D341Med (cell line): ENCODE measurements around the gene MAGEC2.

ENCODE experiments used
- DNase-seq: peaks from one replicate; pipeline ENCODE4 v3.0.0; 2012; ENCODE audit warnings: low spot score

The MAGEC2 gene, protein sequence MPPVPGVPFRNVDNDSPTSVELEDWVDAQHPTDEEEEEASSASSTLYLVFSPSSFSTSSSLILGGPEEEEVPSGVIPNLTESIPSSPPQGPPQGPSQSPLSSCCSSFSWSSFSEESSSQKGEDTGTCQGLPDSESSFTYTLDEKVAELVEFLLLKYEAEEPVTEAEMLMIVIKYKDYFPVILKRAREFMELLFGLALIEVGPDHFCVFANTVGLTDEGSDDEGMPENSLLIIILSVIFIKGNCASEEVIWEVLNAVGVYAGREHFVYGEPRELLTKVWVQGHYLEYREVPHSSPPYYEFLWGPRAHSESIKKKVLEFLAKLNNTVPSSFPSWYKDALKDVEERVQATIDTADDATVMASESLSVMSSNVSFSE

DNA sequence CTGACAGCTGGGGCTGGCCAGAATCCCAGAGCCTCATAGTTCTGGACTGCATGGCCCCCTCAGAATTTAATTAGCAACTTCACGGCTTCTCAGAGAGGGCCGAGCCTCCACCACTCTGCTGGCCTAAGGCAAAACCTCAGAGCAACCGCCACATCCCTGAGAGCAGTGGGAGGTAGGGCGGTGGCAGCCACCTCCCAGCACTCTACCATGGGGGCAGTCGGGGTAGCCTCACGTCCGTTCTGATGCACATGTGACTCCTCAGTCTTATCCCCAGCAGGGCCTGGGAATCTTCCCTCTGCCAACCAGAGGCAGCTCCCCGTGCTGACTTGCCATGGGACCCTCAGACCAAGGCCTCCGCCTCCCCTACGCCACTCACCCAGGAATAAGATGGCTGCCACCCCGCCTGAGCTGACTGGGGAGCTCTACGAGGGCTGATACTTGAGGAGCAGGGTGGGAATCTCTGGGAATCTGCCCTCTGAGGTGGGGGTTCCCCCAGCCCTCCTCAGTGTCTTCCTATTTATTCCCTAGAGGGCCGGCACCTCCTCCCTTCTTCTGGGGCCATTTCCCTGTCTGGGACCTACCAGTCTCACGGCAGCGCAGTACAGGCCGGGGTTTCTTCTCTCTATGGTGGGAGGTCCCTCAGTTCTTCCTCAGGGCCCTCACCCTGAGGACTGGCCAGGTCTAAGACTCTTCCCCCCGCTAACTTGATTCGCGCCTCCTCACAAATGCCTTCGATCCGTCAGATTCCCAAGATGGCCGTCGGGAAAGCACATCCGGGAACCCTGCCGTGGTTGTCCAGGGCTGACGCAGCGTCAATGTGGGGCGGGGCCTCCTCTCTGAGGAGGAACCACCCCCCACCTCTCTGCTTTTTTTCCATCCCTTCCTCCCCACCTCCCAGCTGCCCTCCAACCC is at the start of gene MAGEC2:
Gene MAGEC2, minus strand, starts transcription at position 769 of the 912 bp plus-strand sequence. CDS start 1,303 bp downstream, outside the sequence.
- no peak for DNase-seq

DNA sequence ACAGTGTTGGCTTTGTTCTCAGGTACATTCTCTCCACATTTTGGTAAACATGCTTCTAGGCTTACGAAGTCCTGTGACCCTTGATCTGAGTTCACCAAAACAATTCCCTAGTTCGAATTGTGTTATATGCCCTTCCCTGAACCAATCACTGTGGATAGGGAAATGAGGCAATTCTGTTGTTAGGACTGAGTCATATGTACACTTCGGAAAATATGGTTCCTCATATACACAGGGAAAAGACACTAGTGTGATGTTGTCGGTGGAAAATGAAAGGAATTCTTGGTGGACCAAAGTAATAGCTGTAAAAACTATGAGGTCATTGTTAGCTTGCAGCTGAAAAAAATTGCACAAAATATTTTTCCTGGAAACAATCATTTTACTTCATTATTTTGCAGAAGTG is 46.6 kb upstream of the MAGEC2 start:
- no peak for DNase-seq

DNA sequence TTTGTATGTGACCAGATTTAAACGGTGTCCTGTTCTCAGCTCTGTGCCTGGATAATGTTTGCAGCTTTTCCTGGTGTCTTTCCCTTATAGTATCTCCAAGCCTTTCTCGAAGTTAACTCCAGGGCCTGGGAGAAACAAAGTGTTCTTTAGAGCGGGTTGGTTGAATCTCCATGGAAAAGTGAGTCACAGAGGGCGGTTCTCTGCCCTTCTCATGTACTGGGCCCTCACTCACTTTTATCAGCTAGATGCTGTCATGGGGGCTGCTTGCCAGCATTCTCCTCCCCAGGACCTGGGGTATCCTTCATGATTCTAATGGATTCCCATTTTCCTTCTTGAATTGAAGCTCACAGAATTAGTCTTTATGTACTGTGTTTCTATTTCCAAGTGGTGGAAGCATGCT is 46.1 kb upstream of the MAGEC2 start:
- no peak for DNase-seq

DNA sequence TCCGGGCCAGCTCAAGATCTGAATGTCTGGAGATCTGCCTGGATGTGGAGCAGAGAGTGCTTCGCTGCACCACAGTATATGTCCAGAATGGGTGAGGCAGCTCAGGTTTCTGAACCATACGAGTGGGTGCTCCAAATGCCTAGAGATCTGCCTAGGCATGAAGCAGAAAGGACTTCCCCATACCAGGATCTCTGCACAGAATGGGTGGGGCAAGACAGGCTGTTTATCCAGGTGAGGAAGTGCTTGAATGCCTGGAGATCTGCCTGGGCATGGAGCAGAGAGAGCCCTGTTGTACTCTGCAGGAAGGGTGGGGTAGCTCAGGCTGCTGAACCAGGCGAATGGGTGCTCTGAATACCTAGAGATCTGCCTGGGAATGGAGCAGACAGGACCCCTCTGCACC is 45.4 kb upstream of the MAGEC2 start:
- no peak for DNase-seq

DNA sequence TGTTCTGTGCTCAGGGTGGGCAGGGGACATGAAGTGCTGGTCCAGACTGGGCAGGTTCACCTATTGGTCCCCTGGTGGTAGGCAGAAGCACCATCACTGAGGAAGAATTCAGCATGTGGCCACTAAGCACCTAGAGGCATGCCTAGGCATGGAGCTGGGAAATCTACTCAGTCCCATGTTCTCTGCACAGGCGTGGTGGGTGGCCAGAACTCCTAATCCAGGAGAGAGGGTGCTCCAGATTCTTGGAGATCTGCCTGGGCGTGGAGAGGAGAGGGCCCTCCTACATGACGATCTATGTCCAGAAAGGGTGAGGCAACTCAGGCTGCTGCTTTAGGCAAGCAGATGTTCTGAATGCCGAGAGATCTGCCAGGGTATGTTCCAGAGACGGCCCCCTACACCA is 44.6 kb upstream of the MAGEC2 start:
- DNase-seq: no peak

DNA sequence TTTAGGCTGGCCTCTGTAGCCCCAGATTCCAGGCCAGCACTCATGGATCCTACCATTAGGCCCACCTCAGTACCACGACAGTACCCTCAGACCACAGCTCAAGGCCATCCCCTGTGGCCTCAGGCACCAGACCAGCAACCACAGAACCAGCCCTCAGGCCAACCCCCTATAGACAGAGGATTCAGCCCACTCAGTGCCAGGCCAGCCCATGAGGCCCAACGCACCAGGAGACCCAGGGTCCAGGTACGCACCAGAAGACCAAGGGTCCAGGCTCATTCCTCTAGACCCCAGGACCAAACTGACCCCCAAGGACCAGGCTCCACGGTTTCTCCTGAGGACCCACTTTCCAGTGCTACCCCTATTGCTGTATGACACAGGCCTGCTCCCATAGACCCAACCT is 39.5 kb upstream of the MAGEC2 start:
- no peak for DNase-seq

DNA sequence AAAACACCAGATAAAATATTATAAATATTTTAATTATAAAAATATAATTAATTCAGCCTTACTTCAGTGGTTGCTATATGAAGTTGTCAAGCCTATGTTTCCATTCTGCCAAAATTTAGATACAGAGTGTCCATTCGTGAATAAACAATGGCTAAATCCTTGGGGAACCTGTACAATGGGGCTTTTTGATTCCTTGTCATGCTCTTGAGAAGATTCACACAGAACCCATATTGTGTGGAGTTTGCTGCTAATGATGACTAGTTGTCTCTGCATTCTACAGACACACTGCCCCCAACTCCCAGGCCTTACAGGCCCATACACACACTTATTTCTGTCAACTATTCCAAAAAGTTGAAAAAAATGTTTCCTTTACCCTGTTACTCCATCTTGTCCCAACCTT is 33.4 kb upstream of the MAGEC2 start:
- no peak for DNase-seq

DNA sequence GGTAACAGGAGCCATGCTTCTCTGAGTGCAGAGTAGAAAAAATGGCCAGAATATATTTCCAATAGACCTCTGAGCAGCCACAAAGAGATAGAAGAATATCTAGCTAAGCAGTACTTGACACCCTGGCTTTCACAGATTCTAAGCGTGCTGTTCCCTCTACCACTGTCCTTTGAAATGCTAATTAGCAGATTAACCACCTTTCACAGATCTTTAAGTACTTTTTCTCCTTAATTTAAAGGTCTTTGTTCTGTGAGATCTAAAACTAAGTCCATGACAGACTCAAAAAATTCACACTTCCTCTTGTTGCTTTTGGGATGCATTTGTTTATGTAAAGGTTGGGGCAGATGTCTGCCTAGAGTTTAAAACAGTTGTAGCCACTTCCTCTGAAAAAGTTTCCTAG is 28.3 kb upstream of the MAGEC2 start:
- DNase-seq: no peak

DNA sequence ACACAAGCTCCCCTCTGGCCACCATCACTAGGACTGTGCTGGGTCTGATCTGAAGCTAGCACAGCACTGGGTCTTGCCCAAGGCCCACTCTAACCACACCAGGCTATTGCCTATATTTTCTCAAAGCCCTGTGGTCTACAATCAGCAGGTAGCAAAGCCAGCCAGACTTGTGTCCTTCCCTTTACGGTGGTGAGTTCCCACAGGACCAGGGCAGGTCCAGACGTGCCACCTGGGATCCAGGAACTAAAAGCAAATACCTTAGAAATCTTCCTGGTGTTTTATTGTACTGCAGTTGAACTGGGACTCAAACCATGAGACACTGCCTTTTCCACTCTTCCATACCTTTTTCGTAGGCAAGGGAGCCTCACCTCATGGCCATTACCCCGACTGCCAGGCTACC is 9.0 kb upstream of the MAGEC2 start:
- no peak for DNase-seq

DNA sequence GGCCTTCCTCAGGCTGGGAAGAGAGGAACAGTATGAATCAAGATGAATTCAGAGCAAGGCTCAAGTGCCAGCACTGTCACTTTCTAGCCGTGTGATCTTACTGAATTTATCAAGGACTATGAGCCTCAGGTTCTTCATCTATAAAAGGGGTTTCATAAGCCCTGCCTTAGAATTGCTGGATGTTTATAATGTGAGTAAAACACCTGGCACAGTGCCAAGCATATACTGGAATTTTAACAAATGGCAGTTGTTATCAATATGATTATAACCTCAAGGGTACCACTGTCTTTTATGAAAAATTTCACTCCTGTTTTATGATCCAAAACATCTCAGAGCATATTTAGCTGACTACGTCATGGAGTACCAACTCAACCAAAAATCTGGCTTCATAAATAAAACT is 4.0 kb downstream of the MAGEC2 start:
- no peak for DNase-seq

DNA sequence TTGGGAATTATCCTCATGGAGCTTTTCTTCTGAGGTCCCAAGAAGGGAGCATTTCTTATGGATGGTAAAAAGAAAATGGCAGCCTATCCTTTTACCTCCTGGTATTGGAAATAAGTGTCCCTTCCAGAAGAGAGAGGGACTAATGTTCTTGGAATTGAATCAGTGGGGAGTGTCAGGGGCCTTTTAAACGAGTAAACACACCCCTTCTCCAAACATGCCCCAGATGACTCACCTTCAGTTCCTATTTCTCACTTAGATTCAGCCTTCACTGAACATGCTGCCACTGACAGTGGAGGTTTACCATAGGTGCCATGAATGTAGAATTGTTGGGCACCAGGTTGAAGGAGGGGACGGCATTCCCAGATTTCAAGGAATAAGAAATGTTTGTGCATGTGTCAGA is 19.0 kb downstream of the MAGEC2 start:
- no peak for DNase-seq

DNA sequence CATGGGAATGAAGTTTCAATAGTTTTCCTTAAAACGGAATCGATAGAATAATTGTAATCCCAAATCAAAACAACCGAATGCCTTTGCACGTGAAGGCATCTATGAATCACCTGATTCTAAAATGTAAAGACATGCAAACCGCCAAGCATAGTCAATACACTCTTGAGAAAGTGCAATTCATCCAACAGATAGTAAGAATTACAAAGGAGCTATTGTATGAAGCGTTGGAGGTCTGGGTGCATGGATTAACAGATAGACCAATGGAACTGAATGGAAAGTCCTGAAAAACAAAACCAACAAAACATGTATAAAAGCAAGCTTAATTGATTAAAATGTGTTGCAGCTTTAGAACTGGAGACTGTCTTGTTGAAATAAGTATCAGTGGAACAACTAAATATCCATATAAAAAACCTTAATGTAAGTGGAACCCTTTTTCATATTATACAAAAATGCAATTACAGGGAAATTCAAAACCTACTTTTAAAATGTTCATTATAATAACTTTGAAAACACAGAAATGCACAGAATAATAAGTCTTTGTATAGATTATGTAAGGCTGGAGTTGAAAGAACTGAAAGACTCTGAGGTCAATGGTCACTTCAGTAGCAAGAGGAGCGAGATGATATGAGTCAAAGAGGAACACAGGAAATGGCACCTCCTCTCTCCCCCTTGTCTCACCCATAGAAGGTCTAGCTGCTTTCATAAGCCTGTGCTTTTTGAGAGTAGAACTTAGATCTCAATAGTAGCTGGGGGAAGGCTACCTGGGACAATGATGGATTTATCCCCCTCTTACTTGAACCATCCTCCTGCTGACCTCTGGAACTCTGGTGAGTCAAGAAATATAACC is 20.1 kb downstream of the MAGEC2 start:
- no peak for DNase-seq

DNA sequence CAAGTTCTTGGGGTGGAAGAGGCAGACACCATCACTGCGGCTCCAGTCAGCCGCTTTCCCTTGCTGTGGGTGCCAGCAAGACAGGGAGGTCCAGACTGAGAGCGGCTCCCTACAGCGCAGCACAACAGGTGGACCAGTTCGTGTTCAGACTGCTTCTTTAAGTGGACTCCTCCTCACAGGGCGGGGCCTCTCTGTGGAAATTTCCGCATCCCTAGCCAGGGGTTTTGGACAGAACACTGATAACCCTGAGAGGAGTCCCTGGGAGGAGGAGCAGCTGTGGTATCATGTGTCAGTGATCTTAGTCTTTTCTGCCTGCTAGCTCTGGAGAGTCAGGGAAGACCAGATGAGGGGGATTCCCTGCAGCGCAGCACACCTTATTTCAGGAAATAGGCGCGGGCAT is 48.5 kb downstream of the MAGEC2 start:
- DNase-seq: no peak
